ENCODE results near the gene MRTO4.
"Not testable (repeated sequence)": the region's sequence is repeated elsewhere in the genome, so short reads cannot be mapped to it uniquely, and the experiment has no call there.

MRTO4 gene

DNA sequence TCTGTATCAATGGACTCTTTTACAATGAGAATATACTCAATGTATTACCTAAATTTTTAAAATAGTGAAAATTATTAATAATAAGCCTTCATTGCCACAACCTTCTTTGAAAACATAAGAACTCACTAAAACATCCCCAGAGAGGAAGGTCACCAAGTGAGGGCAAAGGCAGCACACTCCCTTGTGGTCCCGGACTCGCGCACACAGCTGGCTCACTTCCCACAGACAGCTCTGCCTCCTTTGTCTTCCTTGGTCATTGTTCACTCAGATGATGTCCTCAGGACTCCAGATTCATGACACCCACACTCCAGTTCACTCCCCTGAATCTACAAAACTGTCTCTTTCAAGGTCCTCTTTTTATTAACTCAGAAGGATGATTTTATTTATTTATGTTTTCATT, 22.4 kb upstream of the MRTO4 start:
- FAIRE-seq: no peak

DNA sequence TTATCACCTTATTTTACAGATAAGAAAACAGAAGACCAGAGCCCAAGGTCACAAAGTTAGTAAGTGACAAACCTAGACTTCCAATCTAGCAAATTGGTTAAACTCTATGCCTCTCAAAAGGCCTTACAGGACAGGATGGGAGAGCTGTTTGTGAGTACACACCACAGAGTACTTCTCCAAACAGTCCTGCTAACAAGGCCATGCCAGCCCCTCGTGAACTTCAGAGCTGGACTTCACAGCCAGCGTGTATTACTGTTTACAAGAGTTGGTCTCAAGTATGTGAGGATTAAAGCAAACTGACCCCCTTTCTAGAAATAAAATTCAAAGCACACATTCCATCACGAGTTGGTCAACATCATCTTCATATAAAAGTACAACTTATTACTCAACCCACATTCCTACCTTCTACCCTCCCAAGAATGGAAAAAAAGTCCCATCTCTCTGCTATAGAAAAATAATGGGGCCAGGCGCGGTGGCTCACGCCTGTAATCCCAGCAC, 21.7 kb upstream of the MRTO4 start:
- FAIRE-seq: no peak

DNA sequence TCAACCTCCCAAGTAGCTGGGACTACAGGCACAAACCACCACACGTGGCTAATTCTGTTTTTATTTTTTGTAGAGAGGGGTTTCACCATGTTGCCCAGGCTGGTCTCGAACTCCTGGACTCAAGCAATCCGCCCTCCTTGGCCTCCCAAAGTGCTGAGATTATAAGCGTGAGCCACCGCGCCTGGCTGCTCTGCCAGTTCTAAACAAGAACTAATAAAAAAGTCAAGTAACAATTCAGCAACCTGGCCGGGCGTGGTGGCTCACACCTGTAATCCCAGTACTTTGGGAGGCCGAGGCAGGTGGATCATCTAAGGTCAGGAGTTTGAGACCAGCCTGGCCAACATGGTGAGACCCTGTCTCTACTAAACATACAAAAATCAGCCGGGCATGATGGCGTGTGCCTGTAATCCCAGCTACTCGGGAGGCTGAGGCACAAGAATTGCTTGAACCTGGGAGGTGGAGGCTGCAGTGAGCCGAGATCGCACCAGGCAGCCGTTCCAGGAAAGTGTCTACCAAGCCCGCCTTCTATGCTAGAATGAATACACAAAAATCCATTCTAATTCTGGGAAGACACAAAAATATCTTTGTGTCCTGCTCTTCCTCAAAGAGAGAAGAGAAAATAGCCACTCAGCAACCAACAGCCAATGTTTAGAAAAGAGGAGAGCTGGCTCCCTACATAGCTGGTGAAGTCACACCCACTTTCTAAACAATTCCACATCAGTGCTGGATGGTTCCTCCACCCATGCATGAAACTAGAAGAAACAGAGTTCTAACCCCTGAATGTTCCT, 19.7 kb upstream of the MRTO4 start:
- FAIRE-seq: not testable (repeated sequence)

DNA sequence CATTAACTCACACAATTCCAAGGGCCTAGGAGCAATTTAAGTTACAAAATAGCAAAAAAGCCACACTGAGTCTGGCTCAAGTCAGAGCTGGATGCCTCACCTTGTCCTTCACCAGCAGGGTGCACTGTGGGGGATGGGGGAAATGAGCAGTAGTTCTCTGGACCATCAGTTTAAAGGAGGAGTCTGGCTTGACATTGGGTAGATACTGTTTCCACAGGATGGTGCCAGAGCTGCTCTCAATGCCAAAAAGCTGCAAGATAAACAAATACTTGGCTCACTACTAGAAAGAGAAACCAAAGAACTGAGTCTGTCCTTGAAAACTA, 19.1 kb upstream of the MRTO4 start:
- FAIRE-seq: no peak

DNA sequence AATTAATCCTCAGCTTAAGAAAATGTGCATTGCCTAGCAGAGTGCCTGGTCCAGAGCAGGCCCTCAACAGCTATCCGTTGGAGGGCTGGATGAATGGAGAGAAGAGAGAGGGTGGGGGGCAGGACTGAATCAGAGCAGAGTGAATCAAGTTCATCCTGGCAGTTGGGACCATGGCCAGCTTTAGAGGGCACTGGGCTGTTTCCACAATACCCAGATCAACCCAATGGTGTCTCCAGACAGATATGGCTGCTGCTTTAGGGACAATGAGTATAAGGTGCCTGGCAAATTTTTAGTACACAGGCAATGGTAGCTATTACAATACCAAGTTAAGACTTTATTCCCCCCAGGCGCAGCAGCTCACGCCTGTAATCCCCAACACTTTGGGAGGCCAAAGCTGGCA, 17.4 kb upstream of the MRTO4 start:
- FAIRE-seq: no peak

DNA sequence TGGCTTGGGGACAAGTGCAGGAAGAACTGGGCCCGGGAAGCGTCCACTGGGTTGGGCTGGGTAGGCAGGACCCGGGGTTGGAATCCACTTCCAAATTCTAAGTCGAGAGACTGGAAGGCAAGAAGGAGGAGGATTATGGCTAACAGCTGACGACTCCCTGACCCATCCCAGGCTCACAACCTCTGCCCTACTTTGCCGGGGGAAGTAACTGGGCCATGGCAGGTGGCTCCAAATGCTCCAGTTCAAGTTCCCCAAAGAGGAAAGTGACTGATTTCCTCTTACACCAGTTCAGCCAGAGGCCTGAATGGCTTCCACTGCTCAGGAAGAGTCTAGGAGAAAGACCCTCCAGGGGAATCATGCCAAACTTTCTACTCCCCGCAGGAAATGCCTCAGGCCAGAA, 11.7 kb upstream of the MRTO4 start:
- FAIRE-seq: no peak

DNA sequence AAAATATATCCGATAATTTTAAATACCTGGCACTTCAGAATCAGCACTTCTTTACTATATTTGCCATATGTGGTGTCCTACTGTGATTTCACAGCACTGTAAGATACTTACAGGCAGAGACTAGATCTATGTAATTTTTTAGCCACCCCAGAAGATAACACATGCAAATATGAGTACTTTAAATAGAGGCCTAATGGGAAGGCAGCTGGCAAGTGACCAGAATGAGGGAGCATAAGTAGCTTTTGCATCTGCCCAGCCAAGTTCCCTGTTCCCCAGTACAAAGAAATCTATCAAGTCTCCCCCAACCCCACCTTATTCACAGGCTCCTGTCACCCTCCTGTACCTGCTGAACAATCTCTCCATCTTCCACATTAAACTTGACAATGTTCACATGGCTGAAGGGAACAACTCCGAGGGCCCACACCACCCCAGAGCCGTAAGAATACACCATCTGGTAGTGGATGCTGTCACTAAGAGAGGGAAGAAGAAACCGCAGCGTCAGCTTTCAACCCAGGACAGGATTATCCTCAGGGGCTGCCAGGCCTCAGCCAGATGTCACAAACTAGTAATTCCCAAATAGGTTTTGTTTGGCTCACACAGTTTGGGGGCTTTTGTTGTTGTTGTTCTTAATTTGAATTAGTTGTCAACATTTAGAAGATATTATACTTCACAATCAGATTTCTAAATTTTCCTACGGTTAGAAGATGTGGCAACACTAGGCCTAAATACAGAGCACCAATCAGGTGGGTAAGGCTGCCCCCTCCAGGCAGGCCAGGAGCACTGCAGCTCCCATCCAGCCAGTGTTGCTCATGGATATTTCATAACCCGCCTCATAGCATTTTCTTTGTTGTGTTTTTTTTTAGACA, 10.7 kb upstream of the MRTO4 start:
- FAIRE-seq: no peak

DNA sequence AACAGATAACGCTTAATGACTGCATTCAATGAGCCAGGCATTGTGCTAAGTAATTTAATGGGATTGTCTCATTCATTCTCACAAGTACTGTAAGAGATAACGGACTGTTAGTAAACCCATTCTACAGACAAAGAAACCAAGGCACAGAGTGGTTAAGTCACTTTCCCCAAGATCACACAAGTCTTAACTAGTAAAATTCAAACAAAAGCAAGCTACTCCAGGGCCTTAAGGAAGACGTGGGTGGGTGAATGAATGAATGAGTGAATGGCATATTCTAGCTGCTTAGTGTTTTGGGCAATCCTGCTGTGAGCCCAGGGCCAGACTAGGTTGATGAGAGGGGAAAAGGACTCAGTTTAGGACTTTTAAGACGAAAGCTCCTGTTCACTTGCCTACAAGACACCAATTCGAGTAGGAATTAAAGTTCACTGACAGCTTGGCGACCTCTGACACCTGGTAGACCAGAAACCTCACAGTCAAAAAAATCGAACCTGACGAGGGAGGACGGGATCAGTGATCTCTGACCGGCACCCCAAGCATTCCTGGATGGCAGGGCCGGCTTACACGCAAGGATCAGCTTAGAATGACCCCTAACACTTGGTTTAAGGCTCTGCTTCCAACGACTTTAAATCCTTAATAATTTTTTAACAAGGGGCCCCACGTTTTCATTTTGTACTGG, 838 bp upstream of the MRTO4 start:
- FAIRE-seq: no peak

DNA sequence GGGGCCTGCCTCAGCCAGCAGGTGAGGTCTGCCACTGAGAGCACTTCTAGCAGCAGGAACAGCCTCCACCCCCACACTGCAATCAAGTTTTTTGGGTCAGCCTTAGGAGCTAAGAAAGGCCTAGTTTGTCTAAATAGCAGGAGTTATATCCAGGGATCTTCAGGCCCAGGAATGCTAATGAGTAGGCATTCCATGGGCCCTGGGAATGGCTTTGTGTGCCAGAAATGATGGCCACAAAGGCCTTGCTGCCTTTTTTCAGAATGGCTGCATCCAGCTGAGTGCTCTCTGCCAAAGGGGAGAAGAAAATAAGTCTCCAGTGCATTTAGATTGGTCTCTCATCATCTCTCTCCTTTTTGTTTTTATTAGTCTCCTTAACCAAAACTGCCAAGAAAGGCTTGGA, 2.8 kb downstream of the MRTO4 start:
- no peak for FAIRE-seq

DNA sequence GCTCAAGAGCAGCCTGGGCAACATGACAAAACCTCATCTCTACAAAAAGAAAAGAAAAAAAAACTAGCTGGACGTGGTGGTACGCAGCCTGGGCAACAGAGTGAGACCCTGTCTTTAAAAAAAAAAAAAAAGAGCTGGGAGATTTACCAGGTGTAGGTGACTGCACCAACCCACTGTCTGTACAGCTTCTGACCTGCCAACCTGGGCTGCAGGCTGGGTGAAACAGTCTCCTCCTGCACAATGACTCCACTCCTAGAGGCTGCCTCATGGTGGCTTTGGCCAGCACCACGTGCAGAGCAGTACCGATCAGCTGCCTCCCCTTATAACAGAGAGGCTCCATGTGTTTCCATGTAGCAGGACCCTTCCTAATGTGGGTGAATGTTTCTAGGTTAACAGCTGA, 3.7 kb downstream of the MRTO4 start:
- FAIRE-seq: no peak

DNA sequence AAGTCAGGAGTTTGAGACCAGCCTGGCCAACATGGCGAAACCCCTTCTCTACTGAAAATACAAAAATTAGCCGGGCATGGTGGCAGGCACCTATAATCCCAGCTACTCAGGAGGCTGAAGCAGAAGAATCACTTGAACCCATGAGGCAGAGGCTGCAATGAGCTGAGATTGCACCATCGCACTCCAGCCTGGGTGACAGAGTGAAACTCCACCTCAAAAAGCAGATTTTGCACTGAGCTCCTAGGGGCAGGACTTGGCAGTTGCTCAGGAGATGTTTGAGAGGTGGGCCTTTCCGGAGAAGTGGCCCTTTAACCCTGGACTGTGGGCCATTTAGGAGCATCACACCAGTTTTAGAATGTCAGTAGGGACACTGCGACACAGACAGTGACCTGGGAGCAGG, 4.7 kb downstream of the MRTO4 start:
- FAIRE-seq: not testable (repeated sequence)

DNA sequence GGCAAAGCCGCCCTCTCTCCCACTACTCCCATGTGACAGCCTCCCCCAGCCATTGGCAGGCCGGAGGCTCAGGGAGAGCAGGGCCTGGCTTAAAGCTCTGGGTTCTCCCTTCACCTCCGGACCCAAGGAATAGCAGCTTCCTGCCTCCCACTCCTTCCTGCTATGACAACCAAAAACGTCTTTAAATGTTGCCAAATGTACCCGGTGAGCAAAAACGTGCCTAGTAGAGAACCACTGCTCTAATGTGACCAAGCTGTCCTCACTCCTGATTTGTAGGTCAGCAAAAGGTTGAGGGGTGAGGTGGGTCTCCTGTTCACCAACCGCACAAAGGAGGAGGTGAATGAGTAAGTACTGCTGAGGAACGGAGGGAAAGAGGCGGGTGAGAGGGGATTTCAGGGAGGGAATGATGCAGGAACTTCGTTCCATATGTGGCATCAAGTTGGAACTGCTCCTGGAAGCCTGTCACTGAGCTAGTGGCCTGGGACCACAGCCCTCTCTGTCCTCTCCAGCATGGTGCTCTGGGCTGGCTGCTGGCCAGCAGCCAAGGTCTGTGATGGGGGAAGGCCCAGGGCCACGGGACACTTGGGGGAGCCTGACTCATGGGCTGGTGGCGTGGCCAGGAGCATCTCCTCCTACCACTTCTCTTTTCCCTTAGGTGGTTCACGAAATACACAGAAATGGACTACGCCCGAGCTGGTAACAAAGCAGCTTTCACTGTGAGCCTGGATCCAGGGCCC, 5.7 kb downstream of the MRTO4 start:
- no peak for FAIRE-seq

DNA sequence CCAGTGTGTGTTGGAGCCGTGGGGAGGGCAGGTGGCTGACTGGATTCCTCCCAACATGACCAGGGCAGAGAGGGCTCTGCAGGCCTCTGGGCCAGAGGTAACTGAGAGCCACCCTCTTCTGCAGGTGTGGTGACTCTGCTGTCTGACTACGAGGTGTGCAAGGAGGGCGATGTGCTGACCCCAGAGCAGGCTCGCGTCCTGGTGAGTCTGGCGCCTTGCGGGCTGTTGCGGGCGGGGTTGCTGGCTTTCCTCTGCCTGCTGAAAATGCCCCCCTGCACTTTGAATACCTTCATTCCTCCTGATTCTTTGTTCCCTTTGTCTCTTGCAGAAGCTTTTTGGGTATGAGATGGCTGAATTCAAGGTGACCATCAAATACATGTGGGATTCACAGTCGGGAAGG, 6.7 kb downstream of the MRTO4 start:
- no peak for FAIRE-seq

DNA sequence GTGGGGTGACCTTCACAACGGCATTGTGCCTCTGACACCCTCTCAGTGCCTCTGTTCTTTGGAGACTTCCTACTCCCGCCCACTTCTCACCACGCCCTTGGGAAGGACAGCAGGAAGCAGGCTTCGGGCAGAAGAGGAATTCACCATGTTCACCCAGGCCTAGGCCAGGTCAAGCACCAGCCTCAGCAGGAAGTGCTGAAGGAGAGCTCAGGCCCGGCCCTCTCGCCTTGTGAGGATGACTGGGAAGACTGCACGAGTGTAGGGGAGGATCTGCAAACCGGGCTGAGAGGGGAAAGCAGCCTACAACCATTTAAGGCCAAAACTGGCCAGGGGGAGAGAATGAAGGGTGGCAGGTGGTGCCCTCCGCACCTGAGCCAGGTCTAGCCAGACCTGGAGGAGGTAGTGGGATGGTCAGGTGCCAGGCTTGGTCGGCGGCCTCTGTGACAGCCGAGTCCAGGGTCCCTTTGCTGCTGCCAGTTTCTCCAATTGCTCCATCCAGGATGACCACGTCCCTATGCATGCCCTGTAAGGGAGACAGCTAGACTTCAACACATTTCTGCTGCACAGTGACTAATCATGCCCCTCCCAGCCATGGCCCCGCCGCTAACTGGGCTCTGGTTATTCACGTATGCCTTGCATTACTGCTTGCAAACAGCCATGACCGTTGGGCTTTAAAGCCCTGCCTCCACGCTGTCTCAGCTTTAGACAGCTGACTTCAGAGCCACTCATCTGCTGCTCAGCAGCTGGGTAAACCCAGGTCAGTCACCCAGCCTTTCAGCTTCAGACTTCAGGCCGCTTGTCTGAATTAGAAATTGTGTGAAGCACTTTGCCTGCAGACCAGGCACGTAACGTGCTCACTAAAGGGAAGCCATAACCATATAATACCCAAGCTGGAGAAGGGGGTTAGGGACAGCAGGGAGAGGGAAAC, 8.9 kb downstream of the MRTO4 start:
- no peak for FAIRE-seq

DNA sequence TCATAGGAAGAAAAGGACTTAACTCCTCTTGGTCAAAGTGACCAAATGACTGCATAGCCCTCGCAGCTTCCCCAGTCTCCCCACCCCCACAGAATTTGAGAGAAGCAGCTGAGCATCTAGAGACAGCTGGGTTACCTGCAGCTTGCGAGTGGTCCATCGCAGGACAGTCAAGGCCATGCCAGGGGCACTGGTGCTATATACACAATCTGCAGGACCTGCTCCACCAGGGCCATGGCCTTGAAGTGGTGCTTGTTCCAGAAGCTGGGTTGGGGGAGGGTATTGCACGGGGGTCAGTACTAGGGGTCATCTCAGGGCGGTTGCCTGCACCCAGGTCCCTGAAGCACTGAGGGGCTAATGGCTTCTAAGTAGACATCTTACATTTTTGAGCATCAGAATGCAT, 10.4 kb downstream of the MRTO4 start:
- FAIRE-seq: no peak

DNA sequence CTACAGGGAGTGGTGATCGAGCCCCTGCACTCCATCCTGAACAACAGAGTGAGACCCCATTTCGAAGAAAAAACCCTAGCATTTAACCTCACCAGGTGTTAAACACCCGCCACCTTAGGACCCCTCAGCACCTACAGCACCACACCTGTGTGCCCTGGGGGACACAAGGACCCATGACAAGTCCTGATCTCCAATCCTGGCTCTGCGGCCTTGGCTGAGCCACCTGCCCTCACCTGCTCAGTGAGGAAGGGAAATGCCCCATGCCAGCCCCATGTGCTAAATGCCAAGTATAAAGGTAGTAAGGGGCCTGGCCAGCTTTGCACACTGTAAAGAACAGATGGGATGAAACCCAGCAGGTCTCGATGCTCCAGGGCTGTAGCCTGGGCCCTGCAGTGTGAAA, 11.1 kb downstream of the MRTO4 start:
- FAIRE-seq: no peak

DNA sequence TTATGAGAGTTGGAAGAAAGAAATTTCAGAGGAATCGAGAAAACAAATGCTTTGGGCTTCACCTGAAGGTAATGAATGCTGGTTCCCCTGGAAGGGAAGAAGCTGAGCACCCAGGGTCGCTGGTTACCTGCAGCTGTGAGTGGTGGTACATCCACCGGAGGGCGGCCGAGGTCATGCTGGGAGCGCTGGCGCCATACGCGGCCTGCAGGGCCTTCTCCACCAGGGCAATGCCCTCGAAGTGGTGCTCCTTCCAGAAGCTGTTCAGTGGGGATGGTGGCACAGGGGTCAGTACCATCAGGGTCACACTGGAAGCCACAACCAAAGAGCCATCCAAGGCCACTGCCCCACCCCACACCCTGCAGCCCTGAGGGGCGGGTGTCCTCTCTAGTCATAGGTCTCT, 16.8 kb downstream of the MRTO4 start:
- no peak for FAIRE-seq

DNA sequence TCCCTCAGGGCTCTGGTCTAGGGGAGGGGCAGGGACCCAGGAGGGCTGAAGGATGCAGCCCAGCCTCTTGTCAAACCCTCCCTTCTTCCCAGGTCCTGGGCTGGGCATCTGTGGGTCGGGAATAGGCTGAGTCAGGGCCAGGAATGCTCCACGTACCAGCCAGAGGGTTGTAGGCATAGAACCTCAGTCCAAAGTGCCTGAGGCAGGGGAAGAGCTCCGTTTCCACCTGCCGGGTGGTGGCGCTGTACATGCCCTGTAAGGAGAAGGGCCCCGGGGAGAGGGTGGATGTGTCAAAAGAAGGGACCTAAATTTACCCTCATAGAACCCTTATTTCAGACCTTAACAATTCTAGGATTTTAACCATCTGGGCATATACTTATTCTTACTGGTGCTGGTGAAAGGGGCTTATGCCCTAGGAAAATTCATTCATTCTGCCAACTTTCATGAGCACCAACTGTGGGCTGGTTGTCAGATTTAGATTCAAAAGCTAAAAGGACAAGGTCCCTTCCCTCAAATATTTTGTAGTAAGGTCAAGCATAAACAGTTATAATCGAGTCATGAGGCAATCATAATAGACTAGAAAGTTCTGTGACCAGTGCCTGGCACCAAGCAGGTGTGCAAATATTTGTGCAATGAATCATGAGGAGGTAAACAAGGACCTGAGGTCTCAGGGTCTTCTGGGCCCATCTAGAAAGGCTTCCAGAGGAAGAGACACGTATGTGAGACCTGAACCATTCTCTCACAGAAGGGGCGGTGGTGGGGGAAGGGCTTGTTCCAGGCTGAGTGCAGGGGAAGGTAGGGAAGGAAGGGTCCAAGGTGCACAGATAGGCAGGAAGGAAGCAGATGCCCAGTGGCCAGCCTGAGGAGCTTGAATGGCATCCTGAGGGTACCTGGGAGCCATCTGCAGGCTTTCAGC, 18.1 kb downstream of the MRTO4 start:
- not testable (repeated sequence) for FAIRE-seq

DNA sequence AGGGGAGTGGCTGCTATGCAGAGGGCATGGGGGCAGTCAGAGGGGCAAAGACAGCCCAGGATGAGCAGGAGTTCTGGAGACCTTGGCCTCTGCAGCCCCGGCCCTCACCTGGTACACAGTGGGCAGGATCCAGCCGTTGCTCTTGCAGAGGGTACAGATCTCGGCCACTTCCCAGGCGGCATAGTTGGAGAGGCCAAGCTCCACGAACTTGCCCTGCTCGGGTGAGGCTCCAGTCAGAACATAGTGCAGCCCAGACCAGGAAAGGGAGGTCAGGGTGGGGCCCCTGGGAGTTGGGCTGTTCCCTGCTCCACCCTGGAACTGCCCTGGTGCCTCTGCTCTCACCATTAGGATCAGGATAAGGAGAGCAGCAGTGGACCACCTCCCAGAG, 18.7 kb downstream of the MRTO4 start:
- FAIRE-seq: not testable (repeated sequence)

DNA sequence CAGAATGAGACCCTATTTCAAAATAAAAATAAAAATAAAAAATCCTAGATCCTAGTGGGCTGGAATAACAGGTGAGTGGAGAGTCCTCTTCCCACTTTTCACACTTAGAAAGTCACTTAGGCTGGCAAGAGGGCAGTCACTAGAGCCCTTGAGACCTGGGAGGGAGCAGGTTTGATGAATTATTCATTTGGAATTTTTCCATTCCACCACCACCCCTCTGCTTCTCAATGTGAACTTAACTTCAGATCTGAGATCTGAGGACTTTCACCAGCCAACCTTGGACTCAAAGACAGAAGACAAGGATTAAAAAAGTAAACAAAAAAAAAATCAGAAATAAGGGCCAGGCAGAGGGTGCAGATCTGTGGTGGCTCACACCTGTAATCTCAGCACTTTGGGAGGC, 20.5 kb downstream of the MRTO4 start:
- FAIRE-seq: no peak

All from colon (tissue), 2 donors.